ENCODE measurements around the gene TMIGD1. TPM values are rescaled to one million over a fixed set of nuclear protein-coding genes. Genes with fewer than 3 reads are reported as not detected.

Gene TMIGD1
- total RNA-seq, 1 donor from 2014 or later: not detected

DNA sequence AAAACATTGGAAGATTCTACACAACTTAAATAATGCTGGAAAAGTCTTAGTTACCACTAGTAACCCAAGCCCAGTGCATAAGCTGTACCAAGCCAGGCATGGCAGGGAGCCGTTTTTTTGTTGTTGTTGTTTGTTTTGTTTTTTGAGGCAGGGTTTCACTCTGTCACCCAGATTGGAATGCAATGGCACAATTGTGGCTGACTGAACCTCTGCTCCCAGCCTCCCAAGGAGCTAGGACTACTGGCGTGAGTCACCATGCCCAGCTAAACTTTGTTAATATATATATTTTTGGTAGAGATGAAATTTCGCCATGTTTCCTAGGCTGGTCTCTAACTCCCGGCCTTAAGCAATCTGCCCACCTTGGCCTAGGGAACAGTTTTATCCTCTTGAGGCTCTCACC is 564 bp upstream of the TMIGD1 start:
- peaks cover 2% of the 10 kb centered on the region for H3K27me3 Mint-ChIP-seq (ENCODE audit: low read depth)
- TF ChIP-seq, protein P1, sequence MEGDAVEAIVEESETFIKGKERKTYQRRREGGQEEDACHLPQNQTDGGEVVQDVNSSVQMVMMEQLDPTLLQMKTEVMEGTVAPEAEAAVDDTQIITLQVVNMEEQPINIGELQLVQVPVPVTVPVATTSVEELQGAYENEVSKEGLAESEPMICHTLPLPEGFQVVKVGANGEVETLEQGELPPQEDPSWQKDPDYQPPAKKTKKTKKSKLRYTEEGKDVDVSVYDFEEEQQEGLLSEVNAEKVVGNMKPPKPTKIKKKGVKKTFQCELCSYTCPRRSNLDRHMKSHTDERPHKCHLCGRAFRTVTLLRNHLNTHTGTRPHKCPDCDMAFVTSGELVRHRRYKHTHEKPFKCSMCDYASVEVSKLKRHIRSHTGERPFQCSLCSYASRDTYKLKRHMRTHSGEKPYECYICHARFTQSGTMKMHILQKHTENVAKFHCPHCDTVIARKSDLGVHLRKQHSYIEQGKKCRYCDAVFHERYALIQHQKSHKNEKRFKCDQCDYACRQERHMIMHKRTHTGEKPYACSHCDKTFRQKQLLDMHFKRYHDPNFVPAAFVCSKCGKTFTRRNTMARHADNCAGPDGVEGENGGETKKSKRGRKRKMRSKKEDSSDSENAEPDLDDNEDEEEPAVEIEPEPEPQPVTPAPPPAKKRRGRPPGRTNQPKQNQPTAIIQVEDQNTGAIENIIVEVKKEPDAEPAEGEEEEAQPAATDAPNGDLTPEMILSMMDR (conservative IDR thresholded peaks at IDR 0.05): no peak
- H3K4me3 Mint-ChIP-seq: no peak overlapping the region
- no peak for DNase-seq (ENCODE audit: low read depth, low spot score)
- no peaks in the 10 kb centered on the region for H3K36me3 Mint-ChIP-seq (ENCODE audit: low read depth)
- H3K9me3 Mint-ChIP-seq: no peaks in the 10 kb centered on the region
- H3K4me1 Mint-ChIP-seq: peaks cover 19% of the 10 kb centered on the region
- no peak overlapping the region for H3K27ac Mint-ChIP-seq (ENCODE audit: unreplicated experiment)

DNA sequence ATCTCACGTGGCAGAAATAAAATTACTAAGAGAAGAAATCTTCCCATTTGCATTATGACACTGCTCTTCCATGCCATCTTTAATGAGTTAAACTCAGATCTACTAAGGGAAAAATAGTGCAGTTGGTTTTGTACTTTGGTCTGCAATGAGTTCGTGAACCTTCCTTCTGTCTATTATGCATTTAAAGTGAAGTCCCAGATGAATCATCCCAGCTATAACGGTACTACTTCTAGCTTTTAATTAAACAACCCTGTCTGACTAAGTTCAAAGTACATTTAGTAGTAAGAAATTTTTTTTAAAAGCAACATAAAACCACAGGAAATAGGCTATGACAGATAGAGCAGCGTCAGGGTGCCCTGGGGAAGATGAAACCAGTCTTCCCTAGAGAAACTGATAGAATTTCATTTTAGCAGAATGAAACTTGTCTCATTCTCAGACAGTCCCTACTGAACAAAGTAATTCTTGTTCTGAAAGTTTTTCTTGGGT is 1.8 kb downstream of the TMIGD1 start:
- no peaks in the 10 kb centered on the region for H3K36me3 Mint-ChIP-seq (ENCODE audit: low read depth)
- H3K4me1 Mint-ChIP-seq: peaks cover 9% of the 10 kb centered on the region
- no peak overlapping the region for H3K4me3 Mint-ChIP-seq
- peaks cover 7% of the 10 kb centered on the region for H3K27me3 Mint-ChIP-seq (ENCODE audit: low read depth)
- TF ChIP-seq, protein P1 (conservative IDR thresholded peaks at IDR 0.05): no peak
- no peak for DNase-seq (ENCODE audit: low read depth, low spot score)
- H3K27ac Mint-ChIP-seq (ENCODE audit: unreplicated experiment): no peak overlapping the region
- no peaks in the 10 kb centered on the region for H3K9me3 Mint-ChIP-seq

DNA sequence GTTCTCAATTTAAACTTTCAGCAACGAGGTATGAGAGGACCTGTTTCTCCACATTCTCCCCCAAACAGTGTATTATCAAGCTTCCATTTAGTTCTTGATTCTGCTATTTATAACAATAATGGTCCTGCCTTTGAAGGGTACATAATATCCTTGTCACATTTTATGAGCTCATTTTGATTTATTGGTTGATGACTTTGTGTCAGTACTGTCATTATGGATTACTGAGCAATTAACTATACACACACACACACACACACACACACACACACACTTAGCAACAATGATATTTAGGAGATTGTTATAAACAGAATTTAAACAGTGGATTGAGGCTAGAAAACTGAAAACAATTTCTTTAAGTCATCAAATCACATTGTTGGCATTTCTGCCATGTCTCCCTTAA is 7.0 kb downstream of the TMIGD1 start:
- H3K4me1 Mint-ChIP-seq: peaks cover 7% of the 10 kb centered on the region
- no peak overlapping the region for H3K27ac Mint-ChIP-seq (ENCODE audit: unreplicated experiment)
- H3K27me3 Mint-ChIP-seq (ENCODE audit: low read depth): peaks cover 18% of the 10 kb centered on the region
- H3K9me3 Mint-ChIP-seq: no peaks in the 10 kb centered on the region
- H3K4me3 Mint-ChIP-seq: no peak overlapping the region
- no peaks in the 10 kb centered on the region for H3K36me3 Mint-ChIP-seq (ENCODE audit: low read depth)
- no peak for DNase-seq (ENCODE audit: low read depth, low spot score)
- TF ChIP-seq, protein P1 (conservative IDR thresholded peaks at IDR 0.05): no peak

DNA sequence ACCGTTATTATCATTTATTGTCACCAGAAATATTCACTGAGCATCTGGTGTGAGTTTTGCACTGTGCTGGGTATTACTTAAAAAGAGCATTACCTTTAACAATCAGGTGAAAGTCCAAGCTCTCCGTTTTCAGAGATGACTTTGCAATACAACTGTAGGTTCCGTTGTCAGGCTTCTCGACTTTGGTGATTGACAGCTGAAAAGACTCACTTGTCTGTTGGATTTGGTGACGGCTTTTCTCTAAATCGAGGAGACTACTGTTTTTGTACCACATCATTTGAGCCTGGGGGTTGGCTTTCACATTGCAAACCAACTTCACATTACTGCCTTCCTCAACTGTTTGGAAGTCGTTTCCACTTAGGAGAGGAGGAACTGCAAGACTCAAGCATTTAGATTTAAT is 9.1 kb downstream of the TMIGD1 start:
- H3K9me3 Mint-ChIP-seq: no peaks in the 10 kb centered on the region
- DNase-seq (ENCODE audit: low read depth, low spot score): no peak
- no peak overlapping the region for H3K4me3 Mint-ChIP-seq
- no peaks in the 10 kb centered on the region for H3K36me3 Mint-ChIP-seq (ENCODE audit: low read depth)
- peaks cover 7% of the 10 kb centered on the region for H3K4me1 Mint-ChIP-seq
- peaks cover 16% of the 10 kb centered on the region for H3K27me3 Mint-ChIP-seq (ENCODE audit: low read depth)
- TF ChIP-seq, protein P1 (conservative IDR thresholded peaks at IDR 0.05): no peak
- no peak overlapping the region for H3K27ac Mint-ChIP-seq (ENCODE audit: unreplicated experiment)

DNA sequence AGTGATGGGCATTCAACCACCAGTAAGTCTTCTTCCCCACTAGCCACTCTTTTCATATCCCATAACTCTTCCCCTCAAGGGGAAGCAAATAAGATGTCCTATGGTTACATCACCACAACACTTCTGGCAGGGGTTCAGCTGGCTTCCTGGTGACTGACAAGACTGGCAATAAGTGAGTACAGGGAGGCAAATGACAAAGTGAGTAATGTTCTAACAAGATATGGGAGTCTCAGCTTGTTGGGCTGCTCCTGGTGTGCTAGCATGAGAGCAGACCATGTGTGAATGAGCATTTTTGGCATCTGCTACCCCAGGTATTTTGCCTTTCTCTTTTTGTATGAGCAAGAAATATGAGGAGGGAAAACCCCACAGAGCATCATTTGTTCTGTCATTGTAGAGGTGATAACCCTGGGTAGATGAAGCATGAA is 9.9 kb downstream of the TMIGD1 start:
- Mint-ChIP-seq H3K4me3 (no peak overlapping the region), H3K9me3 (no peaks in the 10 kb centered on the region), H3K4me1 (peaks cover 7% of the 10 kb centered on the region), H3K36me3 (ENCODE audit: low read depth) (no peaks in the 10 kb centered on the region), H3K27me3 (ENCODE audit: low read depth) (peaks cover 14% of the 10 kb centered on the region), H3K27ac (ENCODE audit: unreplicated experiment) (no peak overlapping the region)
- TF ChIP-seq, protein P1 (conservative IDR thresholded peaks at IDR 0.05): no peak
- no peak for DNase-seq (ENCODE audit: low read depth, low spot score)
